Measurements from ENCODE around the gene CCDC182.

Gene CCDC182

GRCh38 chr17:57722704-57723043, 22.4 kb downstream of the CCDC182 start:
- H3K4me1 ChIP-seq = peaks cover 92% of the 10 kb centered on the region
- no peak for TF ChIP-seq Cebpa-rat (IDR thresholded peaks at IDR 0.05)
- H3K4me2 ChIP-seq = peak overlapping the region; percentile 87
- H3K27ac ChIP-seq = peak overlapping the region; percentile 98
- H4K20me1 ChIP-seq = no peaks in the 10 kb centered on the region
- H3K9me3 ChIP-seq = no peaks in the 10 kb centered on the region
- H3K9ac ChIP-seq = peak overlapping the region; percentile 83
- no peaks in the 10 kb centered on the region for H3K27me3 ChIP-seq
- peak overlapping the region; percentile 60 for H3K4me3 ChIP-seq
- H3K36me3 ChIP-seq = no peaks in the 10 kb centered on the region

GRCh38 chr17:57721967-57722703, 23.0 kb downstream of the CCDC182 start:
- H3K27me3 ChIP-seq = no peaks in the 10 kb centered on the region
- H3K36me3 ChIP-seq = no peaks in the 10 kb centered on the region
- no peaks in the 10 kb centered on the region for H4K20me1 ChIP-seq
- no peaks in the 10 kb centered on the region for H3K9me3 ChIP-seq
- H3K4me2 ChIP-seq = peak overlapping the region; percentile 87
- H3K4me3 ChIP-seq = peak overlapping the region; percentile 60
- H3K9ac ChIP-seq = peak overlapping the region; percentile 83
- H3K4me1 ChIP-seq = peaks cover 86% of the 10 kb centered on the region
- no peak for TF ChIP-seq Cebpa-rat (IDR thresholded peaks at IDR 0.05)
- H3K27ac ChIP-seq = peak overlapping the region; percentile 98

DNA sequence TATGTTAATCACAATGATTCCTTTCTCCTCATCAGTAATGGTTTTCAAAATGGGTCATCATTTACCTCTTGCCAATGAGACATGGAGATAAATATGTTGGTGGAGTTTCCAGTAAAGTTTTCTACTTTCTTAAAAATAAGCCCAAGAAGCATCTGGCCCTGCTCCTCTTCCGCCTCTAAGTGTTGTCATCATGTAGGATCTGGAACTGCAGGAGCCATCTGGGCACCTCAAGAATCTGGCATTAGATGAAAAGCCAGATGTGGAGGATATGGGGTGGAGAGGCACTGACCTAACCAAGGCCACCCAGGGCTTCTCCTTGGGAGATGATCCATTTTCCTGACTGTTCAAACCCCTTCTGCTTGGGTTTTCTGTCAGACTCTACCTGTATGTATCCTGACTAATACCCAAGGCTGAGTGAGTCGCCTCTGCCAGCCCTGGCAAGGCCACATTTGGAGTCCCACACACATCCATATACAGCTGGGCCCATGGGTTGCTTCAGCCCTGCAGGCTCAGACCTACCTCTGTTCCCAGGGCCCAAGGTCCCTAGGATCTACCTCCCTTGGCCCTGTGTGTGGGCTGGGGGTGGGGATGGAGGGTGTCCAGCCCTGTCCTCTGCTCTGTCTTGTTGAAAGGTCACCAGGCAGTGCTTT, 24.6 kb downstream of the CCDC182 start:
- no peaks in the 10 kb centered on the region for H3K36me3 ChIP-seq
- no peaks in the 10 kb centered on the region for H3K9me3 ChIP-seq
- H3K4me3 ChIP-seq = no peak overlapping the region
- H3K9ac ChIP-seq = 0 out of 2 replicates have a peak overlapping the region, but pooled peaks have one; percentile 0
- H4K20me1 ChIP-seq = no peaks in the 10 kb centered on the region
- peak overlapping the region; percentile 98 for H3K27ac ChIP-seq
- H3K27me3 ChIP-seq = no peaks in the 10 kb centered on the region
- TF ChIP-seq Cebpa-rat (IDR thresholded peaks at IDR 0.05) = no peak
- peak overlapping the region; percentile 87 for H3K4me2 ChIP-seq
- H3K4me1 ChIP-seq = peaks cover 74% of the 10 kb centered on the region

GRCh38 chr17:57718878-57719277, 26.2 kb downstream of the CCDC182 start:
- no peaks in the 10 kb centered on the region for H3K27me3 ChIP-seq
- H3K9me3 ChIP-seq = no peaks in the 10 kb centered on the region
- TF ChIP-seq Cebpa-rat (IDR thresholded peaks at IDR 0.05) = no peak
- no peaks in the 10 kb centered on the region for H3K36me3 ChIP-seq
- peaks cover 62% of the 10 kb centered on the region for H3K4me1 ChIP-seq
- H3K4me3 ChIP-seq = no peak overlapping the region
- H3K4me2 ChIP-seq = peak overlapping the region; percentile 41
- H3K27ac ChIP-seq = peak overlapping the region; percentile 58; the same call in 1 of the 2 replicates
- H4K20me1 ChIP-seq = no peaks in the 10 kb centered on the region
- H3K9ac ChIP-seq = peak overlapping the region; percentile 11; the same call in 1 of the 2 replicates

DNA sequence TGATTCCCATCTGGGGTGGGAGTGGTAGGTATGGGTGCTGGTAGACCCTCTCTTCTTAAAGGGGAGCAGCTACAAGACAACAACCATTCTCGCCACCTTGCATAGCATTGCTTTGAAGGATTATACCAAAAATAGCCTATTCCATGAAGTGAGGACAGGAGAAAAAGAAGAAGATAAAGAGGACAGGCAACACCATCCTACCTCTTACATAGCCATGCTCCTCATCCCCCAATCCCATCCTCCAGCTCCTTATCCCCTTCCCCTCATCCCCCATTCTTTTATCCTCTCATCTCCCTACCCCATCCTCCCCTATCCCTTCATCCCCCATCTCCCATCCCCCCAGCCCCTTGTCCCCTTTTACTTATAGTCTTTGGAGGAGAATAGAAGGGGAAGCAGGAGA, 29.1 kb downstream of the CCDC182 start:
- Histone ChIP-seq H4K20me1 (no peaks in the 10 kb centered on the region), H3K4me3 (no peak overlapping the region), H3K4me1 (peaks cover 33% of the 10 kb centered on the region), H3K9ac (no peak overlapping the region), H3K27me3 (no peaks in the 10 kb centered on the region), H3K36me3 (no peaks in the 10 kb centered on the region), H3K9me3 (no peaks in the 10 kb centered on the region), H3K27ac (no peak overlapping the region), H3K4me2 (0 out of 2 replicates have a peak overlapping the region, but pooled peaks have one; percentile 18)
- no peak for TF ChIP-seq Cebpa-rat (IDR thresholded peaks at IDR 0.05)

GRCh38 chr17:57714665-57715180, 30.4 kb downstream of the CCDC182 start:
- H3K36me3 ChIP-seq = no peaks in the 10 kb centered on the region
- TF ChIP-seq Cebpa-rat (IDR thresholded peaks at IDR 0.05) = no peak
- H3K4me2 ChIP-seq = no peak overlapping the region
- peaks cover 20% of the 10 kb centered on the region for H3K4me1 ChIP-seq
- H3K27me3 ChIP-seq = no peaks in the 10 kb centered on the region
- no peak overlapping the region for H3K27ac ChIP-seq
- H3K9ac ChIP-seq = no peak overlapping the region
- H4K20me1 ChIP-seq = no peaks in the 10 kb centered on the region
- H3K4me3 ChIP-seq = no peak overlapping the region
- peaks cover 6% of the 10 kb centered on the region for H3K9me3 ChIP-seq

DNA sequence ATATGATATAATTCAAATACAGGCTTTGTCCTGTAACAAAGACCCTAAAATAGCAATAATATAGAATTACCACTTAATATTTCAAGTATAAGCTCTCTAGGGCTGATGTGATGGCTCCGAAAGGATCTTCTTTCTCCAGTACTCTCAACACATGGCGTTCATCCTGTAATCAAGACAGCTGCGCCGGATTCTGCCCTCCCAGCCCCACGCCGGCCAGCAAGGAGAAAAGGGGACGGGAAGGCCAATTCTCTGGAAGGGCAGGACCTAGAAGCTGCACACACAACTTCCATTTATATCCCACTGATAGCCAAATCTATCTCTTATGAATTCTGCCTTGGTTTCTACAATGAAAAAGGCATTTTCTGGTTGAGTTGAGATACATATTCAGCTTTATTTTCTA, 32.0 kb downstream of the CCDC182 start:
- H3K4me2 ChIP-seq = no peak overlapping the region
- no peaks in the 10 kb centered on the region for H4K20me1 ChIP-seq
- H3K27me3 ChIP-seq = no peaks in the 10 kb centered on the region
- no peak overlapping the region for H3K9ac ChIP-seq
- TF ChIP-seq Cebpa-rat (IDR thresholded peaks at IDR 0.05) = no peak
- H3K4me3 ChIP-seq = no peak overlapping the region
- no peak overlapping the region for H3K27ac ChIP-seq
- H3K36me3 ChIP-seq = no peaks in the 10 kb centered on the region
- H3K4me1 ChIP-seq = peaks cover 16% of the 10 kb centered on the region
- peaks cover 7% of the 10 kb centered on the region for H3K9me3 ChIP-seq

DNA sequence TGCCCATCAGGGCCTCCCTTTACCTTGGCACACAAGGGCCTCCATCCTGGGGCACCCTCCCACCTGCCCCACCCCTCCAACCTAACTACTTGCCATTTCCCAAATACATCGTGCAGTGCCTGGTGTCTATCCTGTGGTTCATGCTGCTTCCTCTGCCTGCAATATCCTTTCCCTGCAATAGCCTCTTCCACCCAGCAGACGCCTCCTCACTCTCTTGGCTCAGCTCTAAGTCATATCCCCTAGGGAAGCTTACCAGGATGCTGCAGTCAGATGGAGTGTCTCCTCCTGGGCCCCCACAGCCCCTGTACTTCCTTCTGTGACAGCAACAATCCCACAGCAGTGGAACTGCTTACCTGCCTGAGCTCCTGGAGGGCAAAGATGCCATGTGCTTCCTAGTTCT, 36.7 kb downstream of the CCDC182 start:
- Histone ChIP-seq H3K4me1 (peaks cover 37% of the 10 kb centered on the region), H3K4me3 (no peak overlapping the region; the same call in 1 of the 2 replicates), H3K27ac (peak overlapping the region; percentile 73), H3K9me3 (peaks cover 7% of the 10 kb centered on the region), H3K27me3 (no peaks in the 10 kb centered on the region), H4K20me1 (no peaks in the 10 kb centered on the region), H3K4me2 (peak overlapping the region; percentile 91), H3K36me3 (0 out of 2 replicates have a peak, but pooled peaks cover 4% of the 10 kb centered on the region), H3K9ac (peak overlapping the region; percentile 47; the same call in 1 of the 2 replicates)
- TF ChIP-seq Cebpa-rat (IDR thresholded peaks at IDR 0.05) = no peak

DNA sequence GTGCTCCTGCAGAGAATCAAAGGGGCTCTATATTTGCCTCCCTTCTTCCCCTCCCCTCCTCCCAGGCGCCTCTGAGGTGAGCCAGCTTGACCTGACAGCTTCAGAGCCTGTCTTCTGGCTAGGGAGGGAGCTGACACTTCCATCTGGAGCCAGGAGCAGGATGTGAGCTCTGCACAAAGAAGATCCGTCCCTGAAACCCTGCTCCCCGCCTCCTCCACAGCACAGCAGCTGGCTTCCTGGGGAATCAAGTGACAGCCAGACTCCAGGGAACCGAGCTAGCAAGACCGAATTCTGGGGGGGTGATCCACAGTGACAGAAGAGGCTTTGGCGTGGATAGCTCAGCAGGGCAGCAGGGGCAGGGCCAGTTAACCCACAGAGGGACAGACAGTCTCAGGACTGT, 37.2 kb downstream of the CCDC182 start:
- Histone ChIP-seq H3K4me1 (peaks cover 37% of the 10 kb centered on the region), H4K20me1 (no peaks in the 10 kb centered on the region), H3K4me3 (peak overlapping the region; percentile 37), H3K9ac (peak overlapping the region; percentile 47; the same call in 1 of the 2 replicates), H3K27ac (peak overlapping the region; percentile 73), H3K9me3 (peaks cover 7% of the 10 kb centered on the region), H3K4me2 (peak overlapping the region; percentile 91), H3K27me3 (no peaks in the 10 kb centered on the region), H3K36me3 (0 out of 2 replicates have a peak, but pooled peaks cover 4% of the 10 kb centered on the region)
- TF ChIP-seq Cebpa-rat (IDR thresholded peaks at IDR 0.05) = no peak

- Histone ChIP-seq H3K27me3 (no peaks in the 10 kb centered on the region), H4K20me1 (no peaks in the 10 kb centered on the region), H3K4me1 (peaks cover 37% of the 10 kb centered on the region), H3K4me2 (peak overlapping the region; percentile 91), H3K9ac (no peak overlapping the region), H3K36me3 (peaks cover 11% of the 10 kb centered on the region; the same call in 1 of the 2 replicates), H3K4me3 (no peak overlapping the region), H3K9me3 (peaks cover 7% of the 10 kb centered on the region), H3K27ac (no peak overlapping the region)
- TF ChIP-seq Cebpa-rat (IDR thresholded peaks at IDR 0.05) = no peak
These were observed 38.3 kb downstream of the CCDC182 start for GRCh38 chr17:57706761-57707160.
